K562 (cell line): ENCODE measurements around the gene NECTIN1.

ENCODE experiments used
- ZNF274 ChIP-seq: IDR thresholded peaks from 2 replicates; pipeline ENCODE4 v1.6.1; 2011; ENCODE audit warnings: low read depth, mild to moderate bottlenecking, low read length, moderate library complexity, borderline replicate concordance
- TF ChIP-seq, protein P1 (sequence below): sonication (generic); formaldehyde crosslinking; IDR thresholded peaks from 2 replicates; pipeline ENCODE4 v1.8.1; 2023; ENCODE audit warnings: mild to moderate bottlenecking, missing genetic modification reagents

DNA sequence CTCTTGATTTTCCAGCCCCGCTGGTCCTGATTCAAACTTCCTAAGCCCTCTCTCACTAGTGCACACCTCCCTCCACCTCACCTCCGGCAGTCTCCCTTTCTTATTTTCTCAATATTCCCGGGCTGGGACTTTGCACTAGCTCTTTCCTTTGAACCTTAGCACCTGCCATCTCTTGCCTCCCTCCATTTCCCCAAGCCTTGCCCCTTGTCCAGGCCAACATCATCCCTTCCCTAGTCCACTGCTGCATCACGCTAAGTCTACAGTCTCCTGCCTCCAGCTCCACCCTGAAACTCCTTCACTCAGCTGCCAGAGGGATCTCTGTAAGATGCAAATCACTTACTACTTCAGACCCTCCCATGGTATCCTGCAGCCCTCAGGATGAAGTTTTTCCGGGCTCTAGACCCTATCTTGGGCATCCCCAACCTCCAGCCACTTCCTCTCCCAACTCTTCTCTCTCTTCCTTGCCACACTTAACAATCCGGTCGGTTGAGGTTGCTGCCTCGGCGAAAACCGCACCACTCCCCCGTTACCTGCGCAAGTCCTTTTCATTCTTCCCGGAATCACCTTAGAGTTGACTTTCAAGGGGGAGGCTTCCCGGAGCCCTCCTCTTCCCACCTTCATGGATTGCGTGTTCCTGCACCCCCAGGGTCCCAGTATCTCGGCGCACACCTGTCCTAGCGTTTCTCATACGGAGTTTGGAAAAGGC, 42.7 kb downstream of the NECTIN1 start:
- no peak for TF ChIP-seq ZNF274
- TF ChIP-seq, protein P1, sequence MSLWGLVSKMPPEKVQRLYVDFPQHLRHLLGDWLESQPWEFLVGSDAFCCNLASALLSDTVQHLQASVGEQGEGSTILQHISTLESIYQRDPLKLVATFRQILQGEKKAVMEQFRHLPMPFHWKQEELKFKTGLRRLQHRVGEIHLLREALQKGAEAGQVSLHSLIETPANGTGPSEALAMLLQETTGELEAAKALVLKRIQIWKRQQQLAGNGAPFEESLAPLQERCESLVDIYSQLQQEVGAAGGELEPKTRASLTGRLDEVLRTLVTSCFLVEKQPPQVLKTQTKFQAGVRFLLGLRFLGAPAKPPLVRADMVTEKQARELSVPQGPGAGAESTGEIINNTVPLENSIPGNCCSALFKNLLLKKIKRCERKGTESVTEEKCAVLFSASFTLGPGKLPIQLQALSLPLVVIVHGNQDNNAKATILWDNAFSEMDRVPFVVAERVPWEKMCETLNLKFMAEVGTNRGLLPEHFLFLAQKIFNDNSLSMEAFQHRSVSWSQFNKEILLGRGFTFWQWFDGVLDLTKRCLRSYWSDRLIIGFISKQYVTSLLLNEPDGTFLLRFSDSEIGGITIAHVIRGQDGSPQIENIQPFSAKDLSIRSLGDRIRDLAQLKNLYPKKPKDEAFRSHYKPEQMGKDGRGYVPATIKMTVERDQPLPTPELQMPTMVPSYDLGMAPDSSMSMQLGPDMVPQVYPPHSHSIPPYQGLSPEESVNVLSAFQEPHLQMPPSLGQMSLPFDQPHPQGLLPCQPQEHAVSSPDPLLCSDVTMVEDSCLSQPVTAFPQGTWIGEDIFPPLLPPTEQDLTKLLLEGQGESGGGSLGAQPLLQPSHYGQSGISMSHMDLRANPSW (CRISPR knock-in tag): no peak
